Endothelial cell of umbilical vein (primary cell): ENCODE data around the gene KIR3DL2. TPM values are rescaled to one million over a fixed set of nuclear protein-coding genes. Genes with fewer than 3 reads are reported as not detected.
"Not testable (repeated sequence)": the region's sequence is repeated elsewhere in the genome, so short reads cannot be mapped to it uniquely, and the experiment has no call there.

ENCODE experiments used
- BruUV-seq: library from RNA; stranded (reverse); fragments of 400-500 nt; replicated peaks from 2 replicates; lab custom pipeline; 2021; lab: Mats Ljungman, UMichigan
- CTCF ChIA-PET: fragments of 300-600, 350-600 bp; sonication (Branson Sonifier 250); formaldehyde crosslinking; loops from one replicate; lab custom pipeline; 2021; ENCODE audit warnings: antibody characterized with exemption, inconsistent platforms; lab: Charles Lee
- POLR2A ChIA-PET: fragments of 300-600, 350-600 bp; sonication (Branson Sonifier 250); formaldehyde crosslinking; loops from one replicate; lab custom pipeline; 2021; ENCODE audit warnings: antibody characterized with exemption, inconsistent platforms; lab: Charles Lee
- DNase-seq: peaks from one replicate; pipeline ENCODE4 v3.0.0-alpha.2; 2011; ENCODE audit warnings: low read depth, low spot score
- FAIRE-seq: peaks from 2 replicates; lab custom pipeline; 2011; peaks lifted over from hg19 to GRCh38; lab: Jason Lieb, UNC
- H2AFZ ChIP-seq: 2 replicates; pipeline ENCODE4 v1.6.0; 2012; ENCODE audit warnings: low read depth, low read length, control low read depth, inconsistent platforms
- H3K27ac ChIP-seq: 2 replicates; pipeline ENCODE4 v1.5.1; 2011; ENCODE audit warnings: low read depth, mild to moderate bottlenecking, control low read depth, low read length, moderate library complexity; ENCODE audit not compliant: insufficient read depth
- H3K27me3 ChIP-seq, 2 experiments: 2 replicates each; pipeline versions ENCODE4 v1.6.0 to v1.6.1; 2011; ENCODE audit warnings: low read length in 2 of 2, mixed read lengths in 1 of 2; ENCODE audit not compliant: control insufficient read depth in 2 of 2, insufficient read depth in 2 of 2
- H3K36me3 ChIP-seq, 2 experiments: 2 replicates in 1 of 2; 3 replicates in 1 of 2; pipeline ENCODE4 v1.5.1; 2011; ENCODE audit warnings: low read length in 2 of 2, mild to moderate bottlenecking in 1 of 2, moderate library complexity in 1 of 2; ENCODE audit not compliant: control insufficient read depth in 2 of 2, insufficient read depth in 2 of 2; ENCODE audit errors: extremely low read depth in 1 of 2
- H3K4me1 ChIP-seq: 3 replicates; pipeline ENCODE4 v1.5.1; 2011; ENCODE audit warnings: mild to moderate bottlenecking, low read length; ENCODE audit not compliant: control insufficient read depth, insufficient read depth; ENCODE audit errors: extremely low read depth
- H3K4me2 ChIP-seq: 2 replicates; pipeline ENCODE4 v1.6.1; 2011; ENCODE audit warnings: low read length, control low read depth, mixed read lengths; ENCODE audit not compliant: insufficient read depth
- H3K4me3 ChIP-seq, 3 experiments: fragments of 200-600 bp in 1 of 3; sonication (generic), shearing (Covaris generic) in 1 of 3; replicated peaks in 1 of 3; 2 replicates each; pipeline ENCODE4 v1.5.1; 2011 to 2016; ENCODE audit warnings: control low read depth in 3 of 3, low read length in 3 of 3, mild to moderate bottlenecking in 2 of 3, inconsistent platforms in 1 of 3, low read depth in 1 of 3, moderate library complexity in 1 of 3; ENCODE audit not compliant: insufficient read depth in 1 of 3
- H3K79me2 ChIP-seq: 2 replicates; pipeline ENCODE4 v1.6.0; 2012; ENCODE audit warnings: low read length, inconsistent platforms; ENCODE audit not compliant: control insufficient read depth, insufficient read depth
- H3K9ac ChIP-seq: replicated peaks from 2 replicates; pipeline ENCODE3; 2011; ENCODE audit warnings: low read length, control low read depth; ENCODE audit not compliant: insufficient read depth; ENCODE audit errors: extremely low read depth
- H3K9me1 ChIP-seq: replicated peaks from 3 replicates; pipeline ENCODE4 v1.6.0; 2011; ENCODE audit warnings: mild to moderate bottlenecking, low read length; ENCODE audit not compliant: control insufficient read depth, insufficient read depth; ENCODE audit errors: extremely low read depth
- H3K9me3 ChIP-seq: replicated peaks from 2 replicates; pipeline ENCODE4 v1.5.1; 2012; ENCODE audit warnings: low read length, inconsistent platforms; ENCODE audit not compliant: control insufficient read depth, insufficient read depth
- H4K20me1 ChIP-seq: replicated peaks from 2 replicates; pipeline ENCODE3; 2011; ENCODE audit warnings: mild to moderate bottlenecking, low read length; ENCODE audit not compliant: control insufficient read depth, insufficient read depth; ENCODE audit errors: extremely low read depth
- CTCF ChIP-seq, 2 donors: IDR thresholded peaks; 1 replicate in 1 of 2; 2 replicates in 1 of 2; pipeline ENCODE4 v1.5.1; 2011; ENCODE audit warnings: low read length in 2 of 2, mild to moderate bottlenecking in 2 of 2, moderate library complexity in 2 of 2, control low read depth in 1 of 2, inconsistent platforms in 1 of 2, low read depth in 1 of 2; ENCODE audit not compliant: insufficient read depth in 1 of 2; ENCODE audit errors: extremely low read depth in 1 of 2
- EZH2 ChIP-seq: IDR thresholded peaks from 2 replicates; pipeline ENCODE4 v1.6.1; 2012; ENCODE audit warnings: borderline replicate concordance, low read depth, mild to moderate bottlenecking, moderate library complexity, low read length, inconsistent platforms; ENCODE audit not compliant: severe bottlenecking
- FOS ChIP-seq: IDR thresholded peaks from 2 replicates; pipeline ENCODE4 v1.6.1; 2011; ENCODE audit warnings: mild to moderate bottlenecking, low read length, moderate library complexity, borderline replicate concordance; ENCODE audit not compliant: insufficient read depth
- GATA2 ChIP-seq: IDR thresholded peaks from 2 replicates; pipeline ENCODE4 v1.7.0; 2011; ENCODE audit warnings: low read depth, mild to moderate bottlenecking, moderate library complexity, mixed read lengths, low read length; ENCODE audit not compliant: insufficient read length, insufficient read depth
- JUN ChIP-seq: IDR thresholded peaks from 2 replicates; pipeline ENCODE4 v1.6.1; 2011; ENCODE audit warnings: borderline replicate concordance, low read depth; ENCODE audit not compliant: insufficient read length, insufficient read depth
- MAX ChIP-seq: IDR thresholded peaks from 2 replicates; pipeline ENCODE4 v1.6.1; 2011; ENCODE audit not compliant: insufficient read depth, insufficient read length
- MYC ChIP-seq: IDR thresholded peaks from one replicate; pipeline ENCODE4 v1.6.1; 2011; ENCODE audit warnings: mild to moderate bottlenecking, low read depth, low read length
- POLR2A ChIP-seq: IDR thresholded peaks from 2 replicates; pipeline ENCODE4 v1.6.1; 2012; ENCODE audit warnings: low read depth, mild to moderate bottlenecking, control low read depth, low read length
- POLR2AphosphoS5 ChIP-seq: IDR thresholded peaks from 2 replicates; pipeline ENCODE4 v1.6.1; 2012; ENCODE audit warnings: low read depth, mild to moderate bottlenecking, control low read depth, low read length, moderate library complexity; ENCODE audit not compliant: insufficient read depth
- dilution Hi-C: fragments of 300-500 bp; cut with MboI; formaldehyde crosslinking; loops from one replicate; pipeline ENCODE4 v1.15.0; 2019; ENCODE audit warnings: low sequenced_read_pairs; ENCODE audit not compliant: extremely low pct_ligation_motif_present
- intact Hi-C: fragments of 100-400 bp; cut with micrococcal nuclease; formaldehyde crosslinking; loops from one replicate; pipeline ENCODE4 v1.10.0; 2022
- polyA plus RNA-seq, 4 experiments: library from polyadenylated mRNA; depleted of rRNA in 3 of 4; stranded (reverse) in 3 of 4; unstranded in 1 of 4; fragments of >200 nt; gene quantifications; 2 replicates each; pipeline versions ENCODE4 v1.2.1 to v1.2.3, GENCODE V29; 2011 to 2012; ENCODE audit warnings: missing spikeins in 1 of 4
- total RNA-seq: library from RNA; stranded (reverse); gene quantifications from 2 replicates; pipeline ENCODE4 v1.2.3, GENCODE V29; 2021

KIR3DL2 gene
- total and polyA plus RNA-seq, 2 donors (not counting 3 experiments of a cell fraction or from before 2014, with no cell fraction given), result not detected

DNA sequence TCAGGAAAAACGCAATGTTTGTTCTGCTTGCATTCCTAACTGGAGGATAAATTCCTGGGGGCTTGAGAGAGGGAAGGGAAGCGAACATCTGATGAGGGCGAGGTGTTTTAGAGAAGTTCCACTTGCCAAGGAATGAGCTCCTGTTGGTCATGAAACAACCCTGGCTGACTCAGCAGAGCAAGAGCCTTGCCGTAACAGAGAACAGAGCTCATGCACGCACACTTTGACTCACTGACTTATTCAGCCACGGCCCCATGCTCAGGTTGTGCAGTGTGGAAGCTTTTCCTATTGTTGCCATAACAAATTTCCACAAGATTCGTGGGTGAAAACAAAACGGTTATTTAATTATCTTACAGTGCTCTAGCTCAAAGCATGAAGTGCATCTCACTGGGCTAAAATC lies 7.1 kb upstream of the KIR3DL2 start:
- DNase-seq, H3K36me3 ChIP-seq, FAIRE-seq, POLR2A ChIA-PET, H3K4me3 ChIP-seq, H3K4me1 ChIP-seq, H3K27me3 ChIP-seq, H3K27ac ChIP-seq, H3K9me3 ChIP-seq, CTCF ChIA-PET, BruUV-seq, H4K20me1 ChIP-seq, dilution Hi-C loops, H3K9ac ChIP-seq, H3K79me2 ChIP-seq, H3K4me2 ChIP-seq, H3K9me1 ChIP-seq, intact Hi-C loops, H2AFZ ChIP-seq: not testable (repeated sequence)

GRCh38 chr19:54850930-54851329 lies 687 bp downstream of the KIR3DL2 start:
- no peaks in the 10 kb centered on the region for H3K9me1 ChIP-seq
- H3K27me3 ChIP-seq, result no peaks in the 10 kb centered on the region
- H3K4me2 ChIP-seq, result no peak overlapping the region
- no peaks in the 10 kb centered on the region for H3K79me2 ChIP-seq
- no peak overlapping the region for H3K9ac ChIP-seq
- intact Hi-C loops (no loop called here), dilution Hi-C loops (no loop called here)
- FAIRE-seq (no peak), DNase-seq (no peak)
- H3K4me1 ChIP-seq, result no peaks in the 10 kb centered on the region
- POLR2A ChIA-PET, result no interaction called here
- CTCF ChIA-PET, result no interaction called here
- no peak overlapping the region for H2AFZ ChIP-seq
- TF ChIP-seq MAX, result no peak
- TF ChIP-seq GATA2, result no peak
- no peak for TF ChIP-seq EZH2
- TF ChIP-seq POLR2A, result no peak
- TF ChIP-seq MYC, result no peak
- no peak for TF ChIP-seq FOS
- no peak for TF ChIP-seq CTCF (IDR thresholded peaks at IDR 0.05; ENCODE audit: extremely low read depth in 1 of 2, insufficient read depth in 1 of 2, low read depth in 1 of 2, low read length in 2 of 2)
- no peak for TF ChIP-seq JUN
- TF ChIP-seq POLR2AphosphoS5, result no peak
- H3K4me3 ChIP-seq, result no peak overlapping the region
- BruUV-seq, result no TSS peak
- no peaks in the 10 kb centered on the region for H3K9me3 ChIP-seq
- no peaks in the 10 kb centered on the region for H4K20me1 ChIP-seq
- no peak overlapping the region for H3K27ac ChIP-seq
- no peaks in the 10 kb centered on the region for H3K36me3 ChIP-seq
